ENCODE results near the gene CD36. TPM values are rescaled to one million over a fixed set of nuclear protein-coding genes. Genes with fewer than 3 reads are reported as not detected.

The CD36 gene
- total RNA-seq, 1 donor from 2014 or later: not detected

DNA sequence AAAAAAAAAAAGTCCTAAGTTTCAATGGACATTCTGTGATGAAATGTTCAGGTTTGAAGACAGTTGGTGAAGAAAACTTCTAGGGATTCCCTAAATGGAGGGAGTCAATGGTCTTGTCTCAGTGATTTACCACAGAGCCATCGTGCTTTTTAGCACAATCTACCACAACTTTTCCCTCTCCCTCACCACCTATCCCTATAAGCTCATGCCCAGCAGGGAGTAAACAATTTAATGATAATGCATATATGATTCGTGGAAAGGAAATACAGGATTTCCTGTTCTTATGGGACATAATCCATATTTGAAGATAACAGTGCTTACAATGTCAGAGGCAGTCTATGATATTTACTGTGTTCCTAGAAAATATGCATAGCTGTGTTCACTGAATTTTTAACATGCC is 38.4 kb upstream of the CD36 start:
- DNase-seq (ENCODE audit: low read depth): no peak
- TF ChIP-seq, protein P1, sequence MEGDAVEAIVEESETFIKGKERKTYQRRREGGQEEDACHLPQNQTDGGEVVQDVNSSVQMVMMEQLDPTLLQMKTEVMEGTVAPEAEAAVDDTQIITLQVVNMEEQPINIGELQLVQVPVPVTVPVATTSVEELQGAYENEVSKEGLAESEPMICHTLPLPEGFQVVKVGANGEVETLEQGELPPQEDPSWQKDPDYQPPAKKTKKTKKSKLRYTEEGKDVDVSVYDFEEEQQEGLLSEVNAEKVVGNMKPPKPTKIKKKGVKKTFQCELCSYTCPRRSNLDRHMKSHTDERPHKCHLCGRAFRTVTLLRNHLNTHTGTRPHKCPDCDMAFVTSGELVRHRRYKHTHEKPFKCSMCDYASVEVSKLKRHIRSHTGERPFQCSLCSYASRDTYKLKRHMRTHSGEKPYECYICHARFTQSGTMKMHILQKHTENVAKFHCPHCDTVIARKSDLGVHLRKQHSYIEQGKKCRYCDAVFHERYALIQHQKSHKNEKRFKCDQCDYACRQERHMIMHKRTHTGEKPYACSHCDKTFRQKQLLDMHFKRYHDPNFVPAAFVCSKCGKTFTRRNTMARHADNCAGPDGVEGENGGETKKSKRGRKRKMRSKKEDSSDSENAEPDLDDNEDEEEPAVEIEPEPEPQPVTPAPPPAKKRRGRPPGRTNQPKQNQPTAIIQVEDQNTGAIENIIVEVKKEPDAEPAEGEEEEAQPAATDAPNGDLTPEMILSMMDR (conservative IDR thresholded peaks at IDR 0.05; ENCODE audit: low read depth, low read length): no peak
- H3K4me3 ChIP-seq (ENCODE audit: low read depth, low read length): no peak overlapping the region

DNA sequence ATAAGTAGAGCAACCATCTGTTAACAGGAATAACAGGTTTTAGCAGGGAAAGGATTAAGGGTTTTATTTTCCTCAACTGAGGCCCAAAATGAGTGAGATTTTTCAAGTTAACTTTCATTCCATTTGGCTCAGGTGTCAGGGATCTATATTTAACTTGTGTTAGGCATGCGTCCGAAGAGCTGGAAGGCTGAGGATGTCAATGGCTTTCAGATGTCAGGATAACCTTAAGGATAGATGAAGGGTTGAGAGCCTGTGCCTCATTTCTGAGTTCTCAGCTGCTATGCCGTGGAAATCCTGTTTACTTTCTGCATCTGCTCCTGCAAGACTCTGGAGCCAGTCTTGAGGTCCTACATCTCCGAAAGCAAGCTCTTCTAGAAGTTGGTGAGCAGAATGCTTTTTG is 36.4 kb upstream of the CD36 start:
- TF ChIP-seq, protein P1 (conservative IDR thresholded peaks at IDR 0.05; ENCODE audit: low read depth, low read length): no peak
- no peak for DNase-seq (ENCODE audit: low read depth)
- no peak overlapping the region for H3K4me3 ChIP-seq (ENCODE audit: low read depth, low read length)

DNA sequence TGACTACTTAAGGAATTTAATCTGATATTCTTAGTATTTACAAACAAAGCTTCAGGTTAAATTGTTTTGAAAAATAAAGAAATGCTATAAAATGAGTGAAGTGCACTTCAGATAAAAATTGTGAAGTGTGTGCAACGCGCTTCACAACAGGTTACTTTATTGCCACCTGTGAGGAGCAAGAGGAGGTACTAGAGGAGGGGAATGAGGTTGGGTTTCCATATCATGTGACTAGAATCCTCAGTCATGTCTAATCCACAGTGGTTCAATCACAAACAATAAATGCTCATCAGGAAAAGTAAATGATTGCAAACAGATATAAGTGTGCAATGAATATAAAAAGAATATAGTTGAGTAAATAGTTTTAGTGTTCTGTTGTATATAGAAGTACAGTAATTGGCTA is 34.5 kb upstream of the CD36 start:
- no peak overlapping the region for H3K4me3 ChIP-seq (ENCODE audit: low read depth, low read length)
- no peak for DNase-seq (ENCODE audit: low read depth)
- TF ChIP-seq, protein P1 (conservative IDR thresholded peaks at IDR 0.05; ENCODE audit: low read depth, low read length): no peak

DNA sequence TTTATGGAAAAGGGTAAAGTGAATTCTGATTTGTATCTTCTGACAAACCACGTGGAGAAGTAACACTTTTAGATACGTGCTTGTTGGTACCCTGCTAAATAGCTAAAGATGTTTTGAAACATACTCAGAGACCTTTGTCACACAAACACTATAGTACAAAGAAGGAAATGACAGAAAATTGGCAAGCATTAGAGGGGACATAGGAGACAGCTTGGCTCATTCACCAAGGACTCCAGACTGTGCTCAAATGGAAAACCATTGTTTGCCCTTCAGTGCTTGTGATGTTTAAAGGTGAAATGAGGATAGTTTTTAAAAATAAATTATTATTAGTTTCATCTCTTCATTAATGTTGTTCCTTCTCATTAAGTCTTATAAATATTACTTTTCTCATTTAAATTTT is 34.0 kb upstream of the CD36 start:
- DNase-seq (ENCODE audit: low read depth): no peak
- TF ChIP-seq, protein P1 (conservative IDR thresholded peaks at IDR 0.05; ENCODE audit: low read depth, low read length): no peak
- H3K4me3 ChIP-seq (ENCODE audit: low read depth, low read length): no peak overlapping the region

DNA sequence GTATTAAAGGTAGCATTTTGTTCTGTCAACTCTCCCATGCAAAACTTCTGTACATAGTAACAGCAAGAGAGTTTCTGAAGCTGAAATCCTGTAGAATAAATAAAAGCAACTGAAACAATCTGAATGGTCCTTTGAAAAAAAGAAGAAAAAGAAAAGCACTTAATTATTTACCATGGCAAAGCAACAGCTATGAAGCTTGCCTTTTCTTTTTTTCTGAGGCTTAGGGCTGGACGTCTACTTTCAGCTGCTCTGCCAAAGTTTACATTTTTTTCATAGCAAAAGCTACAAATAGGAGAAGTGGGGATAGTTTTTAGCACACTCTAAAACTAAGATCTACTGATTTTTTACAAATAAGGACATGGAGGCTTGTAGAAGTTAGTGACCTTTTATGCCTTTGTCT is 31.3 kb upstream of the CD36 start:
- H3K4me3 ChIP-seq (ENCODE audit: low read depth, low read length): no peak overlapping the region
- no peak for DNase-seq (ENCODE audit: low read depth)
- TF ChIP-seq, protein P1 (conservative IDR thresholded peaks at IDR 0.05; ENCODE audit: low read depth, low read length): no peak

DNA sequence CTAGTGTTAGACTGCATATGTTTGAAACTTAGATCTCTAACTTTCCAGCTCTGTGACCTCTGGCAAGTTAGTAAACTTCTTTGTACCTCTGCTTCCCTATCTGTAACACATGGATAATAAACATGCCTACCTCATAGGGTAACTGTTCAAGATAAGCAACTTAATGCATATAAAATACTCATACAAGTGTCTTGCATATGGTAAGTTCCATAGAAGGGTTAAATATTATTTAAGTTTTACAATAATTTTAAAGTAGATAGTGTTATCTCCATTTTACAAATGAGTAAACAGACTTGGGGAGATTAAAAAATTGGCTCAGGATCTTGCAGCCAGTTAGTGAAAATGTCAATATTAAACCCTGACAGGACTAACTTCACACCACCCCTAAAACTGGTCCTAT is 30.1 kb upstream of the CD36 start:
- DNase-seq (ENCODE audit: low read depth): no peak
- TF ChIP-seq, protein P1 (conservative IDR thresholded peaks at IDR 0.05; ENCODE audit: low read depth, low read length): no peak
- H3K4me3 ChIP-seq (ENCODE audit: low read depth, low read length): no peak overlapping the region

DNA sequence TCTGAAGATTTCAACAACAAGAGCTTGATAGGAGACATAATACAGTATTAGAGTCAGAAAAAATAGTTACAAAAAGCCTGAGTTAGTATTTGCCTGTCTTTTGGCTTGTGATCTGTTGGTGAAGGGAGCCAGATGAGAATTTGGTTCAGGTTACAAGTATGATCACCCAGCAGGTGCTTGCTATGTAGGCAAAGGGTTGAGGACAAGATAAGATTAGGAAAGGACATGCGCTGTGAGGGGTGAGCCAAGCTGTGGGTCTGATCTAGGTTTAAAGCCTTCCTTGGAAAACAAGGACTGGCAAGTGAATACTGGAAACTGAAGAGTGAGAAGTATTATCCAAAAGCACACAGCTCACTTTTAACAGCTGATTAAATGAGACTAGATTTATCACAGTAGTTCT is 28.7 kb upstream of the CD36 start:
- no peak overlapping the region for H3K4me3 ChIP-seq (ENCODE audit: low read depth, low read length)
- no peak for DNase-seq (ENCODE audit: low read depth)
- TF ChIP-seq, protein P1 (conservative IDR thresholded peaks at IDR 0.05; ENCODE audit: low read depth, low read length): no peak

Data from epithelial cell of proximal tubule (primary cell).